NB4 (cell line): ENCODE measurements around the gene NCSTN.
A peak's percentile ranks its signal among the peaks of the same experiment; 100 is the strongest.

Experiments used
- DNase-seq: peaks from one replicate; pipeline ENCODE4 v3.0.0; 2010; ENCODE audit warnings: low read depth
- H3K4me3 ChIP-seq: one replicate; pipeline ENCODE4 v1.5.1; 2011; ENCODE audit warnings: mild to moderate bottlenecking, low read depth, low read length, moderate library complexity
- MYC ChIP-seq: IDR thresholded peaks from 2 replicates; pipeline ENCODE4 v1.6.1; 2011; ENCODE audit warnings: low read depth, low read length
- POLR2A ChIP-seq: IDR thresholded peaks from 2 replicates; pipeline ENCODE4 v1.6.1; 2011; ENCODE audit warnings: mild to moderate bottlenecking; ENCODE audit not compliant: insufficient read length; ENCODE audit errors: extremely low read depth
- TF ChIP-seq, protein P1 (sequence below): IDR thresholded peaks from 2 replicates; pipeline ENCODE4 v1.6.1; 2011; ENCODE audit warnings: low read depth, low read length
- TF ChIP-seq, protein P2 (sequence below): IDR thresholded peaks from one replicate; pipeline ENCODE4 v1.5.1; 2012; ENCODE audit warnings: low read depth, low read length

Gene NCSTN

DNA sequence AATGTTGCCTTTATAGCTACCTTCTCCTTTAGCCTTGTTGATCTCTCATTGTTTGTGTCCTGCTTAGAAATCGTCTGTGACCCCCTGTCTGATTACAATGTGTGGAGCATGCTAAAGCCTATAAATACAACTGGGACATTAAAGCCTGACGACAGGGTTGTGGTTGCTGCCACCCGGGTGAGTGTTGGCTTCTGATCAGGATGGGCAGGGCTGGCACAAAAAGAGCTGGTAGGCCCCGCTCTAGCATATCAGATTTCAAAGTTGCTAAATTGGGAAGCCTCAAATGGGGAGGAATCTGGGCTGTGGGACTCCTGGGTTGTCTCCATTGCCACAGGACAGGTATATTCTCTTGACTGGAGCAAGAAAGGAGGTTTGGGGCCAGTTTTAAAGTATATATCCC, 8.4 kb downstream of the NCSTN start:
- DNase-seq, result no peak
- H3K4me3 ChIP-seq, result no peak overlapping the region
- TF ChIP-seq MYC (no peak), POLR2A (no peak)
- TF ChIP-seq, protein P1, sequence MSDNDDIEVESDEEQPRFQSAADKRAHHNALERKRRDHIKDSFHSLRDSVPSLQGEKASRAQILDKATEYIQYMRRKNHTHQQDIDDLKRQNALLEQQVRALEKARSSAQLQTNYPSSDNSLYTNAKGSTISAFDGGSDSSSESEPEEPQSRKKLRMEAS, result no peak
- TF ChIP-seq, protein P2, sequence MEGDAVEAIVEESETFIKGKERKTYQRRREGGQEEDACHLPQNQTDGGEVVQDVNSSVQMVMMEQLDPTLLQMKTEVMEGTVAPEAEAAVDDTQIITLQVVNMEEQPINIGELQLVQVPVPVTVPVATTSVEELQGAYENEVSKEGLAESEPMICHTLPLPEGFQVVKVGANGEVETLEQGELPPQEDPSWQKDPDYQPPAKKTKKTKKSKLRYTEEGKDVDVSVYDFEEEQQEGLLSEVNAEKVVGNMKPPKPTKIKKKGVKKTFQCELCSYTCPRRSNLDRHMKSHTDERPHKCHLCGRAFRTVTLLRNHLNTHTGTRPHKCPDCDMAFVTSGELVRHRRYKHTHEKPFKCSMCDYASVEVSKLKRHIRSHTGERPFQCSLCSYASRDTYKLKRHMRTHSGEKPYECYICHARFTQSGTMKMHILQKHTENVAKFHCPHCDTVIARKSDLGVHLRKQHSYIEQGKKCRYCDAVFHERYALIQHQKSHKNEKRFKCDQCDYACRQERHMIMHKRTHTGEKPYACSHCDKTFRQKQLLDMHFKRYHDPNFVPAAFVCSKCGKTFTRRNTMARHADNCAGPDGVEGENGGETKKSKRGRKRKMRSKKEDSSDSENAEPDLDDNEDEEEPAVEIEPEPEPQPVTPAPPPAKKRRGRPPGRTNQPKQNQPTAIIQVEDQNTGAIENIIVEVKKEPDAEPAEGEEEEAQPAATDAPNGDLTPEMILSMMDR, result no peak

DNA sequence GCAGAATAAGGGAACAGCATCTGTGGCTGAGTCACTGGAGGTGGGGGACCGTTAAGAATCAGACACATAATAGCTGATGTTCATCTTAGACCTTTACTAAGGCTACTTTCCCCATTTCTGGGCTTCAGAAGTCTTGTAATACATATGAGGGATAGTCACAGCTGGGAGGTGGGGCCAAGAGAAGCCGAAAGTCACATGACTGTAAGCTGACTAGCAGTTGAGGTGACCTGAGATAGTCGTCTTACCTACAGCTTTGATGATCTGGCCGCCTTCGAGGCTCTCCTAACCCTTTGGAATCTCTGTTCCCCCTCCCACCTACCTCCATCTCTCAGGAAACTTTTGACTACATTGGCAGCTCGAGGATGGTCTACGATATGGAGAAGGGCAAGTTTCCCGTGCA, 9.4 kb downstream of the NCSTN start:
- DNase-seq, result no peak
- no peak overlapping the region for H3K4me3 ChIP-seq
- TF ChIP-seq POLR2A, result no peak
- TF ChIP-seq, protein P2, result no peak

DNA sequence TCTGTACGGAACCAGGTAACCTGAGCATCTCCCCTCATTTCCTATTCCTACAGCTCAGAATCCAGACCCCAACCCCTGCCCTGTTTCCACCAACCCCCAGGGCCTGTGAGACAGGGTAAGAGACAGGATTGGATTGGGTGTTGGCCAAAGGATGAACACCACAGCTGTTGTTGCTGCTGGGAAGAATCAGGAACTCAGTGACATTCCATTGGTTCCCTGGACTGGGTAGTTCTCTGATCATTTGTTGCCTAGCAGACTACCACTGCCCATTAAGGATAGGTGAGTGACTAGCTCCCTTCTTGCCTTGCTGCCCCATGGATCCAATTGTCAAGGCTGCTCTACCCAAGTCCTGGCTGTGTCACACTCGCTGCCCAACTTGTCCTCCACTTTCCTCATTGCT, 10.0 kb downstream of the NCSTN start:
- no peak for DNase-seq
- no peak overlapping the region for H3K4me3 ChIP-seq
- TF ChIP-seq POLR2A (no peak), MYC (no peak)
- TF ChIP-seq, protein P2, result no peak
- TF ChIP-seq, protein P1, result no peak

DNA sequence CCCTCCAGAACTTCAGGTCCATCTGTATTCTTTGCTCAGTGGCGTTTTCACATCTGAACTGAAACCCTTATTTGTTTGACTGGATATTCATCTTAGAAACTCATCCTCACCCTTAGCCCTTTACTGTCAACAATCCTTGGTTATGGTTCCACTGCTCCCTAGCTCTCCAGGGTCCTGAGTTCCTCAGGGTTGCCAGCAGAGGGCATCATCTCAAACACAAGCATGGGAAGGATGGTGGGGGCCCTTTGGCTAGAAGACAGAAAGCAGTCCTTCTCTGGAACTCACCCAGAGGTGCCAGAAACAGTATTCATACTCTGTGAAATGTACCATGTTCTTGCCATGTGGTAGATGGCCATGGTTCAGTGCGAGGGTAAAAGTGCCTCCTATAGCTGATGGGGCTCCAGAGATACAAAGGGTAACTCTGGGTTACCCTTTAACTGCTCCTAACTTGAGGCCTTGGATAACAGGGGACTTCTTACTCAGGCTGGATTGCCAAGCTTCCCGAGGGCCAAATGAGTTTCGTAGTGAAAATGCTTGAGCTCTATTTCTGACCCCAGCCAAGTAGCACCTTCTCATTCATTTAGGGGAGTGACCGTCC, 11.3 kb downstream of the NCSTN start:
- TF ChIP-seq, protein P2, result peak; percentile 73
- no peak for TF ChIP-seq POLR2A
- DNase-seq, result peak; percentile 56

DNA sequence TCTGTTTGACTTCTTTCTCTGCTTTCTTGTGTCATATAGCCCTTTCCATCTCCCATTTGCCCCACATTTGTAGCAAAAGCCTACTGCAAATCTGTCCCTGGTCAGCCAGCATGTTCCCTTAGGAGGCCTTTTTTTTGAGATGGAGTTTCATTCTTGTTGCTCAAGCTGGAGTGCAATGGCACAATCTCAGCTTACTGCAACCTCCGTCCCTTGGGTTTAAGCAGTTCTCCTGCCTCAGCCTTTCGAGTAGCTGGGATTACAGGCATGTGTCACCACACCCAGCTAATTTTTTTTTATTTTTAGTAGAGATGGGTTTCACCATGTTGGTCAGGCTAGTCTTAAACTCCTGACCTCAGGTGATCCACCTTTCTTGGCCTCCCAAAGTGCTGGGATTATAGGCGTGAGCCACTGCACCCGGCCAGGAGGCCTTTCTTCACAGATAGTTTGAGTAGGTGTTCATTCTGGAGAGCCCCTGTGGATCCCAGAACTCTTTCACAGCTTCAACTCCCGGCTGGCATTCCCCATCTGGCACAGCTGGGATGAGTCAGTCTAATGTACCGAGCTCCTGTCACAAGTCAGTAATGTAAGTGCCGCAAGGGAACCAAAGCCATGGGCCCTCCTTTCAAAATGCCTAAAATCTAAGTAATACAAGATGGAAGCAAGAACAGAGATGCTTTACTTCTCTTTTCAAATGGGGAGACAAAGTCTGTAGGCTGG, 14.3 kb downstream of the NCSTN start:
- DNase-seq, result no peak
- TF ChIP-seq, protein P1, result no peak
- TF ChIP-seq, protein P2, result no peak
- TF ChIP-seq MYC (no peak), POLR2A (no peak)
- no peak overlapping the region for H3K4me3 ChIP-seq

More for the DNA sequence above, 11.3 kb downstream of the NCSTN start:
- H3K4me3 ChIP-seq, result no peak overlapping the region

DNA sequence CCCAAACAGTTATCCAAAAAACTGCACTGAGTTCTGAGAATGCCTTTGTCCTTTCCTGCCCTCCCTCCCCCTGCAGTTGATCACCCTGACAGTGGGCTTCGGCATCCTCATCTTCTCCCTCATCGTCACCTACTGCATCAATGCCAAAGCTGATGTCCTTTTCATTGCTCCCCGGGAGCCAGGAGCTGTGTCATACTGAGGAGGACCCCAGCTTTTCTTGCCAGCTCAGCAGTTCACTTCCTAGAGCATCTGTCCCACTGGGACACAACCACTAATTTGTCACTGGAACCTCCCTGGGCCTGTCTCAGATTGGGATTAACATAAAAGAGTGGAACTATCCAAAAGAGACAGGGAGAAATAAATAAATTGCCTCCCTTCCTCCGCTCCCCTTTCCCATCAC, 14.9 kb downstream of the NCSTN start:
- no peak overlapping the region for H3K4me3 ChIP-seq

More for the DNA sequence above, 14.9 kb downstream of the NCSTN start:
- TF ChIP-seq POLR2A (no peak), MYC (no peak)
- TF ChIP-seq, protein P2, result no peak
- TF ChIP-seq, protein P1, result no peak
- no peak for DNase-seq
